Ovary (tissue), 10 donors: ENCODE measurements around the gene TMC2. TPM values are rescaled to one million over a fixed set of nuclear protein-coding genes. Genes with fewer than 3 reads are reported as not detected.
"Not testable (repeated sequence)": the region's sequence is repeated elsewhere in the genome, so short reads cannot be mapped to it uniquely, and the experiment has no call there.

Source experiments
- DNase-seq, 5 donors: peaks; one replicate each; pipeline ENCODE4 v3.0.0-alpha.2; 2019 to 2020
- H3K27ac ChIP-seq, 2 donors: fragments of 200-600 bp; one replicate each; pipeline versions ENCODE4 v1.5.1 to v1.8.0; 2019 to 2022
- H3K27me3 ChIP-seq: fragments of 200-600 bp; one replicate; pipeline ENCODE4 v1.8.0; 2022
- H3K36me3 ChIP-seq: fragments of 200-600 bp; sonication (generic); one replicate; pipeline ENCODE4 v1.5.1; 2019
- H3K4me1 ChIP-seq: one replicate; pipeline ENCODE4 v1.8.1; 2013; ENCODE audit warnings: mild to moderate bottlenecking, moderate library complexity; ENCODE audit not compliant: insufficient read depth
- H3K4me3 ChIP-seq: fragments of 200-600 bp; sonication (generic); one replicate; pipeline ENCODE4 v1.5.1; 2017
- H3K9me3 ChIP-seq, 2 donors: fragments of 200-600 bp in 1 of 2; sonication (generic) in 1 of 2; one replicate each; pipeline versions ENCODE4 v1.5.1 to v1.8.1; 2013 to 2019; ENCODE audit warnings: mild to moderate bottlenecking in 1 of 2, moderate library complexity in 1 of 2
- EP300 ChIP-seq: sonication (generic); formaldehyde crosslinking; IDR thresholded peaks from one replicate; pipeline ENCODE4 v1.6.1; 2017; ENCODE audit warnings: antibody characterized with exemption
- POLR2A ChIP-seq: fragments of 450-650 bp; IDR thresholded peaks from one replicate; pipeline ENCODE4 v1.6.1; 2017; ENCODE audit warnings: antibody characterized with exemption, mild to moderate bottlenecking, moderate library complexity
- WGBS, 3 donors: extraction: QIAGEN DNeasy Blood & Tissue Kit in 1 of 3; methylation state at CpG; one replicate each; pipeline versions ENCODE4 v1.1.5 to v1.1.7; 2013 to 2017; 5-methylcytosine and 5-hydroxymethylcytosine counted together
- intact Hi-C, 4 donors: fragments of 100-400 bp; cut with DNase I; formaldehyde crosslinking; loops; one replicate each; pipeline versions ENCODE4 v1.11.0 to v1.15.1; 2022 to 2023
- long read RNA-seq, 3 donors: library from polyadenylated mRNA in 2 of 3; unstranded in 2 of 3; transcript quantifications; one replicate each; pipeline ENCODE4 v2.0.0 and lab custom pipeline, GENCODE V29; 2021 to 2026
- polyA plus RNA-seq, 2 donors: library from polyadenylated mRNA; stranded (reverse); fragments of 200-250 nt in 1 of 2; fragments of 350-450 nt in 1 of 2; fragmentation: Illumina TruSeq in 1 of 2; extraction: RNeasy Lipid Tissue Mini Kit (QIAGEN cat#74804) in 1 of 2; gene quantifications; one replicate each; pipeline ENCODE4 v1.2.3, GENCODE V29; 2013 to 2014
- total RNA-seq, 7 donors: library from RNA; depleted of rRNA in 2 of 7; stranded (reverse); fragments of >200 nt in 2 of 7; fragmentation: NEBNext Ultra II Directional in 3 of 7; extraction: Animal tissue kit (Norgen Biotek cat#: 25700) in 3 of 7; gene quantifications; one replicate each; pipeline versions ENCODE4 v1.1.0 to v1.2.4, GENCODE V29; 2016 to 2023
- TF ChIP-seq, protein P1 (sequence below), 3 donors: fragments of 450-650 bp in 2 of 3; fragments of 200-600 bp in 1 of 3; IDR thresholded peaks; one replicate each; pipeline versions ENCODE4 v1.5.1 to v1.8.0; 2016 to 2022; ENCODE audit warnings: antibody characterized with exemption in 3 of 3, mild to moderate bottlenecking in 1 of 3
- donor health status: DM: no; HTN: no; CAD: no; lungs with moderate emphysema.
- donor health status: DM: no; HTN: no; CAD: no.
- donor health status: Bipolar disorder and iron deficiency.
- donor health status: DM: yes; HTN: yes; CAD: no.
- donor health status: DM: no; HTN: no; CAD: no.
- donor health status: DM: yes; HTN: yes; CAD: no.

Gene TMC2, protein sequence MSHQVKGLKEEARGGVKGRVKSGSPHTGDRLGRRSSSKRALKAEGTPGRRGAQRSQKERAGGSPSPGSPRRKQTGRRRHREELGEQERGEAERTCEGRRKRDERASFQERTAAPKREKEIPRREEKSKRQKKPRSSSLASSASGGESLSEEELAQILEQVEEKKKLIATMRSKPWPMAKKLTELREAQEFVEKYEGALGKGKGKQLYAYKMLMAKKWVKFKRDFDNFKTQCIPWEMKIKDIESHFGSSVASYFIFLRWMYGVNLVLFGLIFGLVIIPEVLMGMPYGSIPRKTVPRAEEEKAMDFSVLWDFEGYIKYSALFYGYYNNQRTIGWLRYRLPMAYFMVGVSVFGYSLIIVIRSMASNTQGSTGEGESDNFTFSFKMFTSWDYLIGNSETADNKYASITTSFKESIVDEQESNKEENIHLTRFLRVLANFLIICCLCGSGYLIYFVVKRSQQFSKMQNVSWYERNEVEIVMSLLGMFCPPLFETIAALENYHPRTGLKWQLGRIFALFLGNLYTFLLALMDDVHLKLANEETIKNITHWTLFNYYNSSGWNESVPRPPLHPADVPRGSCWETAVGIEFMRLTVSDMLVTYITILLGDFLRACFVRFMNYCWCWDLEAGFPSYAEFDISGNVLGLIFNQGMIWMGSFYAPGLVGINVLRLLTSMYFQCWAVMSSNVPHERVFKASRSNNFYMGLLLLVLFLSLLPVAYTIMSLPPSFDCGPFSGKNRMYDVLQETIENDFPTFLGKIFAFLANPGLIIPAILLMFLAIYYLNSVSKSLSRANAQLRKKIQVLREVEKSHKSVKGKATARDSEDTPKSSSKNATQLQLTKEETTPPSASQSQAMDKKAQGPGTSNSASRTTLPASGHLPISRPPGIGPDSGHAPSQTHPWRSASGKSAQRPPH
- total RNA-seq (under 1 TPM in 3 of 7 donors, not detected in 4; 0.07 to 0.15 (median 0.07) TPM), polyA plus RNA-seq (under 1 TPM; 0.07 to 0.38 TPM)
- long read RNA-seq, donor 1, partial matches to known transcripts = 0 of 1 reads
- long read RNA-seq, donor 1, other reads (novel, unspliced or antisense) = 1 of 1 reads
- long read RNA-seq, donor 2 = 0 reads
- long read RNA-seq, donor 3 = 0 reads

DNA sequence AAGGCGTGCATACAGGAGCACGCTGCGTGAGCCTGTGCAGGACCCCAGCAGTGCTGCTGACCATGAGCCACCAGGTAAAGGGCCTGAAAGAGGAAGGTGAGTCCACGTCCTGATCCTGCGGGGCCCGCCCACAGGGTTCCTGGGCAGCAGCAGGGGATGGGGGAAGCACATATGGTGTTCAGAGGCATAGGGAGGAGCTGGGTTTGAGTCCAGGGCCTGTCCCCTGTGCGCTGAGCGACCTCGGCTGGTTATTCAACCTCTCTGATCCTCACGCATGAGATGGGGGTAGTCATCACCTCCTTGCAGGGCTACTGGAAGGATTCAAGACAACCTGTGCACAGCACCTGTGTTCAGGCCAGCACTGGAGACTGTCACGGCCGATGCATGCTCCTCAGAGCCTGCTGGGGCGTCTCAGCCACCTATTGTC, at the start of gene TMC2:
Gene TMC2 (plus strand): TSS at position 14 of the 427 bp plus-strand sequence. CDS start 49 bp downstream, at position 63.
- Histone ChIP-seq H3K27me3 (no peaks in the 10 kb centered on the region), H3K4me1 (peaks cover 2% of the 10 kb centered on the region), H3K4me3 (no peak within 1 kb of the TSS), H3K27ac (no peak within 1 kb of the TSS), H3K36me3 (no peaks in the 10 kb centered on the region), H3K9me3 (no peaks in the 10 kb centered on the region)
- TF ChIP-seq EP300 (no peak), POLR2A (no peak)
- TF ChIP-seq, protein P1, sequence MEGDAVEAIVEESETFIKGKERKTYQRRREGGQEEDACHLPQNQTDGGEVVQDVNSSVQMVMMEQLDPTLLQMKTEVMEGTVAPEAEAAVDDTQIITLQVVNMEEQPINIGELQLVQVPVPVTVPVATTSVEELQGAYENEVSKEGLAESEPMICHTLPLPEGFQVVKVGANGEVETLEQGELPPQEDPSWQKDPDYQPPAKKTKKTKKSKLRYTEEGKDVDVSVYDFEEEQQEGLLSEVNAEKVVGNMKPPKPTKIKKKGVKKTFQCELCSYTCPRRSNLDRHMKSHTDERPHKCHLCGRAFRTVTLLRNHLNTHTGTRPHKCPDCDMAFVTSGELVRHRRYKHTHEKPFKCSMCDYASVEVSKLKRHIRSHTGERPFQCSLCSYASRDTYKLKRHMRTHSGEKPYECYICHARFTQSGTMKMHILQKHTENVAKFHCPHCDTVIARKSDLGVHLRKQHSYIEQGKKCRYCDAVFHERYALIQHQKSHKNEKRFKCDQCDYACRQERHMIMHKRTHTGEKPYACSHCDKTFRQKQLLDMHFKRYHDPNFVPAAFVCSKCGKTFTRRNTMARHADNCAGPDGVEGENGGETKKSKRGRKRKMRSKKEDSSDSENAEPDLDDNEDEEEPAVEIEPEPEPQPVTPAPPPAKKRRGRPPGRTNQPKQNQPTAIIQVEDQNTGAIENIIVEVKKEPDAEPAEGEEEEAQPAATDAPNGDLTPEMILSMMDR (IDR thresholded peaks at IDR 0.05) = no peak
- 76 to 82% (median 81%) methylated on average over 13 of the region's 13 CpGs for WGBS, 3 donors
- DNase-seq = no peak
- intact Hi-C loops = no loop called here

DNA sequence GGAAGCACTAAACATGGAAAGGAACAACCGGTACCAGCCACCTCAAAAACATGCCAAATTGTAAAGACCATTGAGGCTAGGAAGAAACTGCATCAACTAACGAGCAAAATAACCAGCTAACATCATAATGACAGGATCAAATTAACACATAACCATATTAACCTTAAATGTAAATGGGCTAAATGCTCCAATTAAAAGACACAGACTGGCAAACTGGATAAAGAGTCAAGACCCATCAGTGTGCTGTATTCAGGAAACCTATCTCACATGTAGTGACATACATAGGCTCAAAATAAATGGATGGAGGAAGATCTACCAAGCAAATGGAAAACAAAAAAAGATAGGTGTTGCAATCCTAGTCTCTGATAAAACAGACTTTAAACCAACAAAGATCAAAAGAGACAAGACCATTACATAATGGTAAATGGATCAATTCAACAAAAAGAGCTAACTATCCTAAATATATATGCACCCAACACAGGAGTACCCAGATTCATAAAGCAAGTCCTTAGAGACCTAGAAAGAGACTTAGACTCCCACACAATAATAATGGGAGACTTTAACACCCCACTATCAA, 33.5 kb upstream of the TMC2 start:
- WGBS, 3 donors = 93 to 100% (median 94%) methylated on average over 2 of the region's 2 CpGs

DNA sequence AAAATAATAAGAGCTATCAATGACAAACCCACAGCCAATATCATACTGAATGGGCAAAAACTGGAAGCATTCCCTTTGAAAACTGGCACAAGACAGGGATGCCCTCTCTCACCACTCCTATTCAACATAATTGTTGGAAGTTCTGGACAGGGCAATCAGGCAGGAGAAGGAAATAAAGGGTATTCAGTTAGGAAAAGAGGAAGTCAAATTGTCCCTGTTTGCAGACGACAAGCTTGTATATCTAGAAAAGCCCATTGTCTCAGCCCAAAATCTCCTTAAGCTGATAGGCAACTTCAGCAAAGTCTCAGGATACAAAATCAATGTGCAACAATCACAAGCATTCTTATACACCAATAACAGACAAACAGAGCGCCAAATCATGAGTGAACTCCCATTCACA, 31.6 kb upstream of the TMC2 start:
- 88 to 95% (median 93%) methylated on average over 2 of the region's 2 CpGs for WGBS, 3 donors
- H3K27ac ChIP-seq, H3K36me3 ChIP-seq, H3K4me3 ChIP-seq, DNase-seq, H3K27me3 ChIP-seq, intact Hi-C loops, H3K4me1 ChIP-seq, H3K9me3 ChIP-seq: not testable (repeated sequence)

More for the DNA sequence above, 33.5 kb upstream of the TMC2 start:
- intact Hi-C loops, H3K9me3 ChIP-seq, H3K4me1 ChIP-seq, H3K4me3 ChIP-seq, H3K27ac ChIP-seq, DNase-seq, H3K36me3 ChIP-seq, H3K27me3 ChIP-seq: not testable (repeated sequence)

DNA sequence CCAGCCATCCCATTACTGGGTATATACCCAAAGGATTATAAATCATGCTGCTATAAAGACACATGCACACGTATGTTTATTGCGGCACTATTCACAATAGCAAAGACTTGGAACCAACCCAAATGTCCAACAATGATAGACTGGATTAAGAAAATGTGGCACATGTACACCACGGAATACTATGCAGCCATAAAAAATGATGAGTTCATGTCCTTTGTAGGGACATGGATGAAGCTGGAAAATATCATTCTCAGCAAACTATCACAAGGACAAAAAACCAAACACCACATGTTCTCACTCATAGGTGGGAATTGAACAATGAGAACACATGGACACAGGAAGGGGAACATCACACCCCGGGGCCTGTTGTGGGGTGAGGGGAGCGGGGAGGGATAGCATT, 29.9 kb upstream of the TMC2 start:
- 91 to 100% (median 95%) methylated on average over 2 to 3 of the region's 5 CpGs for WGBS, 3 donors
- H3K4me1 ChIP-seq, intact Hi-C loops, DNase-seq, H3K27ac ChIP-seq, H3K36me3 ChIP-seq, H3K9me3 ChIP-seq, H3K4me3 ChIP-seq, H3K27me3 ChIP-seq: not testable (repeated sequence)

DNA sequence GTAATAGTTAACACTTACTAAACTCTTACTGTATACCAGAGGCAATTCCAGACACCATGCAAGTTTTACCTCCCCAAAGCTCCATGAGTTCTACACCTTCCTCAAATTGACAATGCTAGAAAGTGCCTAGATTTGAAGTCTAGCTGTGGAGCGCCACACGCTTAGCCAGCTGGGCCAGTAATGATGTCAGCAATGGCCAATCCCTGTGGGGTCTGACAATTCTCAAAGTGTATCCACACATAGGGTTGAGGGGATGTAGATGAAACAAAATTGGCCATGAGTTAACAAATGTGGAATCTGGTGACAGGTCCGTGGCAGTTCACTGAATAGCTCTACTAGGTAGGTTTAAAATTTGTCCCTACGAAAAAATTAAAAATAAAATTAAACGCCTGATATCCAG, 28.9 kb upstream of the TMC2 start:
- Histone ChIP-seq H3K4me3 (peak overlapping the region; percentile 93), H3K4me1 (peaks cover 8% of the 10 kb centered on the region), H3K9me3 (no peaks in the 10 kb centered on the region), H3K36me3 (no peaks in the 10 kb centered on the region), H3K27me3 (no peaks in the 10 kb centered on the region), H3K27ac (no peak overlapping the region)
- TF ChIP-seq EP300 (no peak), POLR2A (no peak)
- TF ChIP-seq, protein P1 (IDR thresholded peaks at IDR 0.05) = no peak
- WGBS, 3 donors = 56 to 62% (median 61%) methylated on average over 5 of the region's 5 CpGs
- DNase-seq = no peak
- intact Hi-C loops = no loop called here
